ENCODE measurements around the gene C1QTNF6. TPM values are rescaled to one million over a fixed set of nuclear protein-coding genes. Genes with fewer than 3 reads are reported as not detected.

The C1QTNF6 gene
- total RNA-seq, 4 donors from 2014 or later, result 0.83 to 2.9 (median 1.3) TPM

GRCh38 chr22:37188901-37189466 lies 937 bp upstream of the C1QTNF6 start:
- 71% methylated on average over 2 of the region's 2 CpGs for WGBS
- H3K4me3 ChIP-seq, result peak overlapping the region in 1 of 4 donors; percentile 43
- DNase-seq (ENCODE audit: extremely low spot score), result no peak
- peak overlapping the region; percentile 70 to 84 (median 77) for H3K27ac ChIP-seq (replicated peaks in 1 of 4)
- H3K9me3 ChIP-seq, result no peaks in the 10 kb centered on the region
- intact Hi-C loops (cut with DNase I), result loop anchor here (5.0 kb wide), 1 partner anchor 412 kb away; the partner anchor contains the start of gene IFT27
- no peaks in the 10 kb centered on the region for H3K27me3 ChIP-seq
- TF ChIP-seq POLR2A (IDR thresholded peaks at IDR 0.05; ENCODE audit: low read depth), result no peak
- no peaks in the 10 kb centered on the region for H3K36me3 ChIP-seq
- peaks cover 35 to 49% (median 46%) of the 10 kb centered on the region in 4 donors for H3K4me1 ChIP-seq

DNA sequence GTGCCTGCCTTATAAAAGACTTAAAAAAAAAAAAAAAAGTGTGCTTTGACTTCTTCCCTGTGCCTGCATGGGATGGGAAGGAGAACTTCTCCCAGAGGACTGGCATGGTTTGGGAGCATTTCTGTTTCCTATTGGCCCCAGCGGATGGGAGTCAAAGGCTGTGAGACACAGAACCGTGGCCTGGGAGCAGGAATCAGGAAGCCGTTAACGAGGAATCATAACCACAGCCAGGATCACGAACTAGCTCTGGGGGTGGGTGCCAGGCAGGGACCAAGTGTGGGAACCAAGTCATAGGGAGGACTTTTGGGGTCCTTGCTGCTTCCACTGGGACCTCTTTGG lies 526 bp downstream of the C1QTNF6 start:
- Histone ChIP-seq H3K4me3 (peak overlapping the region; percentile 38 to 54 (median 42)), H3K36me3 (peaks cover 0 to 2% (median 0%) of the 10 kb centered on the region in 4 donors), H3K9me3 (no peaks in the 10 kb centered on the region), H3K27me3 (no peaks in the 10 kb centered on the region), H3K4me1 (peaks cover 35 to 48% (median 36%) of the 10 kb centered on the region in 4 donors), H3K27ac (replicated peaks in 1 of 4) (peak overlapping the region; percentile 70 to 84 (median 77))
- intact Hi-C loops (cut with DNase I), result loop anchor here (5.0 kb wide), 1 partner anchor 410 kb away; the partner anchor contains the start of gene IFT27
- TF ChIP-seq POLR2AphosphoS5 (IDR thresholded peaks at IDR 0.05), result no peak
- no peak for TF ChIP-seq EP300 (IDR thresholded peaks at IDR 0.05)
- no peak for TF ChIP-seq POLR2A (IDR thresholded peaks at IDR 0.05; ENCODE audit: low read depth)
- TF ChIP-seq CTCF (IDR thresholded peaks at IDR 0.05), result no peak
- 10% methylated on average over 5 of the region's 5 CpGs for WGBS
- DNase-seq (ENCODE audit: extremely low spot score), result no peak

- H3K36me3 ChIP-seq, result peaks cover 0 to 6% (median under 1%) of the 10 kb centered on the region in 4 donors
- peaks cover 35 to 48% (median 36%) of the 10 kb centered on the region in 4 donors for H3K4me1 ChIP-seq
- WGBS, result 56% methylated on average over 4 of the region's 4 CpGs
- no peaks in the 10 kb centered on the region for H3K27me3 ChIP-seq
- TF ChIP-seq CTCF (IDR thresholded peaks at IDR 0.05), result no peak
- TF ChIP-seq POLR2AphosphoS5 (IDR thresholded peaks at IDR 0.05), result no peak
- TF ChIP-seq EP300 (IDR thresholded peaks at IDR 0.05), result no peak
- no peak for TF ChIP-seq POLR2A (IDR thresholded peaks at IDR 0.05; ENCODE audit: low read depth)
- no peak for DNase-seq (ENCODE audit: extremely low spot score)
- no peaks in the 10 kb centered on the region for H3K9me3 ChIP-seq
- peak overlapping the region in 3 of 4 donors; percentile 14 to 43 (median 38) for H3K4me3 ChIP-seq
- intact Hi-C loops (cut with DNase I), result loop anchor here (5.0 kb wide), 1 partner anchor 410 kb away; the partner anchor contains the start of gene IFT27
- peak overlapping the region; percentile 70 to 84 (median 77) for H3K27ac ChIP-seq (replicated peaks in 1 of 4)
Measured at GRCh38 chr22:37186997-37187522, 987 bp downstream of the C1QTNF6 start.

- Histone ChIP-seq H3K9me3 (no peaks in the 10 kb centered on the region), H3K27me3 (no peaks in the 10 kb centered on the region), H3K4me1 (peaks cover 35 to 48% (median 36%) of the 10 kb centered on the region in 4 donors), H3K36me3 (peaks cover 0 to 6% (median 2%) of the 10 kb centered on the region in 4 donors), H3K4me3 (no peak overlapping the region), H3K27ac (replicated peaks in 1 of 4) (peak overlapping the region; percentile 70 to 84 (median 77))
- intact Hi-C loops (cut with DNase I), result loop anchor here (5.0 kb wide), 1 partner anchor 409 kb away; the partner anchor contains the start of gene IFT27
- no peak for TF ChIP-seq EP300 (IDR thresholded peaks at IDR 0.05)
- no peak for TF ChIP-seq CTCF (IDR thresholded peaks at IDR 0.05)
- TF ChIP-seq POLR2A (IDR thresholded peaks at IDR 0.05; ENCODE audit: low read depth), result no peak
- TF ChIP-seq POLR2AphosphoS5 (IDR thresholded peaks at IDR 0.05), result no peak
- no peak for DNase-seq (ENCODE audit: extremely low spot score)
- WGBS, result 75% methylated on average over 9 of the region's 9 CpGs
Measured at GRCh38 chr22:37186228-37186996, 1.6 kb downstream of the C1QTNF6 start.
